CD14-positive monocyte (primary cell): ENCODE measurements around the gene TMEM178B. TPM values are rescaled to one million over a fixed set of nuclear protein-coding genes. Genes with fewer than 3 reads are reported as not detected.

Experiments
- DNase-seq, 3 donors: peaks; one replicate each; pipeline ENCODE4 v3.0.0-alpha.2; 2011 to 2022
- H2AFZ ChIP-seq: 2 replicates; pipeline ENCODE4 v1.6.0; 2012; ENCODE audit warnings: mild to moderate bottlenecking, low read depth, low read length, inconsistent platforms; ENCODE audit not compliant: insufficient read depth, poor library complexity, severe bottlenecking
- H3K27ac ChIP-seq, 2 donors: 1 replicate in 1 of 2; 2 replicates in 1 of 2; pipeline ENCODE4 v1.5.1; 2012 to 2013; ENCODE audit warnings: low read length in 2 of 2, control low read depth in 1 of 2, inconsistent platforms in 1 of 2, low read depth in 1 of 2, mild to moderate bottlenecking in 1 of 2
- H3K27me3 ChIP-seq, 2 donors: one replicate each; pipeline versions ENCODE4 v1.6.0 to v1.6.1; 2011 to 2013; ENCODE audit warnings: low read length in 2 of 2; ENCODE audit not compliant: control insufficient read depth in 2 of 2, insufficient read depth in 2 of 2
- H3K36me3 ChIP-seq, 2 donors: replicated peaks in 1 of 2; 1 replicate in 1 of 2; 2 replicates in 1 of 2; pipeline versions ENCODE4 v1.5.1 to v1.6.1; 2012 to 2013; ENCODE audit warnings: low read length in 2 of 2, control low read depth in 1 of 2, inconsistent platforms in 1 of 2, mild to moderate bottlenecking in 1 of 2; ENCODE audit not compliant: insufficient read depth in 2 of 2, control insufficient read depth in 1 of 2
- H3K4me1 ChIP-seq, 2 donors: 1 replicate in 1 of 2; 2 replicates in 1 of 2; pipeline versions ENCODE4 v1.5.1 to v1.6.1; 2012 to 2013; ENCODE audit warnings: low read length in 2 of 2, control low read depth in 1 of 2, inconsistent platforms in 1 of 2, mild to moderate bottlenecking in 1 of 2, moderate library complexity in 1 of 2; ENCODE audit not compliant: insufficient read depth in 2 of 2, control insufficient read depth in 1 of 2
- H3K4me2 ChIP-seq: replicated peaks from 2 replicates; pipeline ENCODE3; 2012; ENCODE audit warnings: low read length, moderate library complexity, mild to moderate bottlenecking; ENCODE audit not compliant: poor library complexity, severe bottlenecking; ENCODE audit errors: extremely low read depth
- H3K4me3 ChIP-seq, 3 experiments: fragments of 200-600 bp in 1 of 3; sonication (generic) in 1 of 3; replicated peaks in 1 of 3; 1 replicate in 2 of 3; 2 replicates in 1 of 3; pipeline ENCODE4 v1.5.1; 2011 to 2013; ENCODE audit warnings: low read length in 3 of 3, mild to moderate bottlenecking in 3 of 3, control low read depth in 2 of 3, low read depth in 2 of 3, inconsistent platforms in 1 of 3, moderate library complexity in 1 of 3
- H3K79me2 ChIP-seq: 2 replicates; pipeline ENCODE4 v1.6.0; 2012; ENCODE audit warnings: mild to moderate bottlenecking, control low read depth, inconsistent platforms, low read length, moderate library complexity; ENCODE audit not compliant: insufficient read depth
- H3K9ac ChIP-seq: 2 replicates; pipeline ENCODE4 v1.6.0; 2017; ENCODE audit warnings: low read length, mild to moderate bottlenecking; ENCODE audit not compliant: insufficient read depth, poor library complexity, severe bottlenecking
- H3K9me3 ChIP-seq, 2 donors: replicated peaks in 1 of 2; 1 replicate in 1 of 2; 2 replicates in 1 of 2; pipeline versions ENCODE4 v1.5.1 to v1.6.1; 2012 to 2013; ENCODE audit warnings: low read length in 2 of 2, control low read depth in 1 of 2; ENCODE audit not compliant: control insufficient read depth in 1 of 2, insufficient read depth in 1 of 2
- H4K20me1 ChIP-seq: 2 replicates; pipeline ENCODE4 v1.6.0; 2012; ENCODE audit warnings: mild to moderate bottlenecking, low read length, control low read depth, moderate library complexity; ENCODE audit not compliant: insufficient read depth
- H3K27ac Mint-ChIP-seq, 7 donors: one replicate each; pipeline ENCODE4 v1.8.0; 2020; ENCODE audit warnings: mild to moderate bottlenecking in 7 of 7, mixed read lengths in 7 of 7, moderate library complexity in 6 of 7, inconsistent platforms in 2 of 7
- H3K27me3 Mint-ChIP-seq, 3 donors: one replicate each; pipeline ENCODE4 v1.8.0; 2021 to 2022; ENCODE audit warnings: low read depth in 3 of 3, mild to moderate bottlenecking in 3 of 3, mixed read lengths in 3 of 3, moderate library complexity in 3 of 3, inconsistent platforms in 1 of 3
- H3K36me3 Mint-ChIP-seq, 2 donors: one replicate each; pipeline ENCODE4 v1.8.0; 2020; ENCODE audit warnings: mixed read lengths in 2 of 2, inconsistent platforms in 1 of 2, mild to moderate bottlenecking in 1 of 2
- H3K4me1 Mint-ChIP-seq: one replicate; pipeline ENCODE4 v1.8.0; 2020; ENCODE audit warnings: mild to moderate bottlenecking, mixed read lengths
- H3K4me3 Mint-ChIP-seq, 2 donors: one replicate each; pipeline ENCODE4 v1.8.0; 2020; ENCODE audit warnings: mild to moderate bottlenecking in 2 of 2, mixed read lengths in 2 of 2, moderate library complexity in 1 of 2
- H3K9me3 Mint-ChIP-seq, 7 donors: one replicate each; pipeline ENCODE4 v1.8.0; 2020 to 2022; ENCODE audit warnings: mixed read lengths in 7 of 7, mild to moderate bottlenecking in 6 of 7, moderate library complexity in 6 of 7, inconsistent platforms in 2 of 7
- CTCF ChIP-seq: fragments of 200-600 bp; IDR thresholded peaks from one replicate; pipeline ENCODE4 v1.8.0; 2022; ENCODE audit warnings: antibody characterized with exemption, mild to moderate bottlenecking
- WGBS: methylation state at CpG from one replicate; pipeline ENCODE4 v1.1.5; 2013; ENCODE audit warnings: missing lambda C conversion rate; ENCODE audit not compliant: insufficient coverage; 5-methylcytosine and 5-hydroxymethylcytosine counted together
- intact Hi-C, 2 donors: fragments of 100-400 bp; cut with micrococcal nuclease; formaldehyde crosslinking; loops; one replicate each; pipeline versions ENCODE4 v1.15.0 to v1.15.1; 2023
- polyA plus RNA-seq, 3 donors: library from polyadenylated mRNA; depleted of rRNA in 1 of 3; unstranded in 2 of 3; stranded (reverse) in 1 of 3; fragments of 300-500 nt in 2 of 3; fragments of >200 nt in 1 of 3; fragmentation: Illumina TruSeq in 2 of 3; gene quantifications; 1 replicate in 2 of 3; 2 replicates in 1 of 3; pipeline ENCODE4 v1.2.3, GENCODE V29; 2012 to 2021

TMEM178B gene
- polyA plus RNA-seq, 3 donors, result not detected

- Histone ChIP-seq H3K9ac (no peak overlapping the region), H4K20me1 (no peaks in the 10 kb centered on the region), H2AFZ (no peak overlapping the region), H3K79me2 (no peaks in the 10 kb centered on the region), H3K4me2 (no peak overlapping the region), H3K36me3 (no peaks in the 10 kb centered on the region), H3K4me1 (no peaks in the 10 kb centered on the region), H3K9me3 (peaks cover 4 to 5% of the 10 kb centered on the region in 2 donors), H3K27ac (no peak overlapping the region), H3K27me3 (peaks cover 0 to 2% of the 10 kb centered on the region in 2 donors), H3K4me3 (no peak overlapping the region)
- no peak for DNase-seq
- WGBS, result 77% methylated on average over 2 of the region's 2 CpGs
- intact Hi-C loops, result no loop called here
- no peak for TF ChIP-seq CTCF
- Mint-ChIP-seq H3K9me3 (peaks cover 0 to 6% (median 3%) of the 10 kb centered on the region in 7 donors), H3K4me3 (no peak overlapping the region), H3K27ac (no peak overlapping the region), H3K36me3 (no peaks in the 10 kb centered on the region), H3K4me1 (no peaks in the 10 kb centered on the region), H3K27me3 (peaks cover 0 to 4% (median 4%) of the 10 kb centered on the region in 3 donors)
These were observed 55.1 kb downstream of the TMEM178B start for GRCh38 chr7:141128931-141129330.

GRCh38 chr7:141132671-141133070 is 58.8 kb downstream of the TMEM178B start:
- Histone ChIP-seq H3K9ac (no peak overlapping the region), H2AFZ (no peak overlapping the region), H3K27ac (no peak overlapping the region), H3K9me3 (peaks cover 4 to 5% of the 10 kb centered on the region in 2 donors), H3K79me2 (no peaks in the 10 kb centered on the region), H3K4me2 (no peak overlapping the region), H3K4me1 (no peaks in the 10 kb centered on the region), H3K36me3 (no peaks in the 10 kb centered on the region), H3K4me3 (no peak overlapping the region), H3K27me3 (no peaks in the 10 kb centered on the region), H4K20me1 (no peaks in the 10 kb centered on the region)
- WGBS, result 96% methylated on average over 3 of the region's 3 CpGs
- no peak for TF ChIP-seq CTCF
- H3K4me3 Mint-ChIP-seq, result no peak overlapping the region
- H3K27ac Mint-ChIP-seq, result no peak overlapping the region
- H3K9me3 Mint-ChIP-seq, result peaks cover 0 to 7% (median 3%) of the 10 kb centered on the region in 7 donors
- H3K36me3 Mint-ChIP-seq, result no peaks in the 10 kb centered on the region
- H3K4me1 Mint-ChIP-seq, result no peaks in the 10 kb centered on the region
- DNase-seq, result no peak
- intact Hi-C loops, result no loop called here
- peaks cover 0 to 6% (median 6%) of the 10 kb centered on the region in 3 donors for H3K27me3 Mint-ChIP-seq
